HG02763 (cell line): Measurements from ENCODE around the gene OOSP1.
"Not testable (repeated sequence)": the region's sequence is repeated elsewhere in the genome, so short reads cannot be mapped to it uniquely, and the experiment has no call there.

ENCODE experiments used
- ATAC-seq: cut with Tn5 transposase; IDR thresholded peaks from one replicate; pipeline ENCODE4 v1.9.1; 2021; ENCODE audit warnings: mild to moderate bottlenecking, moderate library complexity; ENCODE audit not compliant: unreplicated experiment

Gene OOSP1

DNA sequence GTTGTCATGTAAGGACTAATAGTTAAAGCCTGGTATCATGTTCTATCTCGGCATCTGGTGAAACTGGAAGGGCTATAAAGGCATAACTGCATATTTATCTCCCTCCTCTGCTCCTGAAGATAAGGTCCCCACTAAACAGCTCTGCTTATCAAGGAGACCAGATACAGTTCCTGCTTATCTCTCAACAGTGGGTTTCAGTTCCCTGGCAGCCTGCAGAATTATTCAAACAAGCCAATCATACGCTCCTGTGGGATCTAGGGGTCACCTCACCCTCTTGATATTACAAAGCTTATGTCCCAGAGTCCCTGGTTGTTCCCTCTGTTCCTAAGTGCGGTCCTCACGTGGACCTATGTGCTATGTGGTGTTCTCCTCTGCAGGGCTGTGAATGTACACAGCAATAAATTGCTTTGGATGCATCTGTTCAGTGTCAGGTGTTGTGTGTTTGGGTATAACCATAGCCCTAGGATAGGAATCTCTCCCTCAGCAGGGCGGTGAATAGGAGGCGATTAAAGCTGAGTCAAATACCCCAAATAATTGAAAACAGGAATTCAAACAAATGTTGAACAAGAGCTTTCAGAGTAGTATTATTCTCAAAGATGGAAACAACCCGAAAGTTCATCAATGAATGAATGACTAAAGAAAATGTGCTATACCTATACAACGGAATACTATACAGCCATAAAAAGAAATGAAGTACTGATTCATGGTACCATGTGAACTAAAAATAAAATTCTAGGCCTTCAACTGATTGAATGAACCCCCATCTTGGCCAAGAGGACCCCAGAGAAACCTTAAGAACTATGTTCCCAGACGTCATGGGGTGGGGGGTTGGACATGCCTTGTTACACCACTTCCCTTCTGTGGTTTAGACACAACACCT, 22.5 kb downstream of the OOSP1 start:
- ATAC-seq = no peak

DNA sequence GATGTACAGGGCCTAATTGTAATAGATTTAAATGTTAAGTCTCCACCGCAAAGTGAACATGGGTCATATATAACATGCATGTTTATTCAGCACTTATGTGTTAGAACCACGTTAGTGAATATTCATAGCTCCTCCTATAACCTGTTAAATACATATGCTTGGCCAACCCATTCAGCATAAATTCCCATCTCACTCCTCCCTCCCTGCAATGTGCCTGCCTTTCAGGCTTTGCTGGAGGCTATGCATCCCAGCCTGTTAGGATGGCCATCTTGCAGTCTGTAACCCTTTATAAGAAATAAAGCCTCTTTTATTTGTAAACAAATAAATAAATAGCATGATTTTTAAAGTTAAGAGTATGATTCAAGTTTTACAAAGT, 23.9 kb downstream of the OOSP1 start:
- no peak for ATAC-seq

DNA sequence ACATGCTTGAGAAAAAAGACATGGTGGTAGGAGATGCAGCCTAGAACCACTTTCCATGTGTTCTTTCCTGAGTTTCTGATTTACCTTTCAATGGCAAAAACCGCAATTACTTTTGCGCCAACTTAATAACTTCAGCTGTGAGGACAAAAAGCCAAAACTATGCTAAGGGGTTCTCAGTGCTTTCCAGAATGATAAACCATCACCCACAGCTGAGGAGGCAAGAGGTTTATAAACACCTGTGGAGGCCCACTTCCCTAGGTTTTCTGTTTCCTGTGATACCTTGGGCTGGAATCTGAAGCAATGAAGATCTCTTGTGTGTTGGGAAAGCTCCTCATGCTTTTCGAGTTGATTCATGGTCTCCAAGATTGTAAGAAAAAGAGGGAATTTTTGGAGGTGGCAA, 25.5 kb downstream of the OOSP1 start, which contains the start of gene OOSP4A:
Gene OOSP4A (plus strand): TSS at position 301 of the 400 bp plus-strand sequence. CDS start 0 bp downstream, at position 301.
- ATAC-seq = no peak

DNA sequence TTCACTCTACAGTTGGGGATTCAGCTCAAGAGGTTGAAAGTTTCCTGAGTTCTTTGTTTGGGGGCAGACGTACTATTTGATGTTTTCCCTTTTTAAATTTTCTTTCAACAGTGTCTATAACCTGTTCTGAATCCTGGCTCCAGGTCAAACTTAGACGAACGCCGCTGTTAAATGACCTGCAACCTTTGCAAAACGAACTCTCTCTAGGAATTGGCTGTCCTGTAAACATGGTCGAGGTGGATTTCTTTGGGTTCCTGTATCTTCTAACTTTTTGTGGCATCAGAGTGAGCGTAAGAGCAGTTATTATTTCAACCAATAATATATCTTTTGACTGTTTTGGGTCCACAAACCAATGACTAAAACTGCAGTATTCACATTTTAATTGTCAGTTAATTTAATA, 27.2 kb downstream of the OOSP1 start:
- ATAC-seq = no peak

DNA sequence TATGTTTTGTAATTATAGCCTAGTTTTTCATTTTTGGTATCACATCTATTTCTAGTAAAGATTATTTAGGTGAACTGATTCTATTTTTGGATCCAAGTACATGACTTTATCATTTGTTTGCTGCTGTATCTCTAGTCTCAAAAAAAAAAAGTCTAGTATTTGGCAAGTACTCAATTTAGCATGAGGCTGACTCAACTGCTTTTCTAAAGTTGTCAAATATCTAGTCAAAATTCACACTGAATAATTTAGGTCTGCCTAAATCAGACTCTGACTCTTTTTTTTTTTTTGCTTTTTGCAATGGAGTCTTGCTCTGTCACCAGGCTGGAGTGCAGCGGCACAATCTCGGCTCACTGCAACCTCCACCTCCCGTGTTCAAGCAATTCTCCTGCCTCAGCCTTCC, 28.0 kb downstream of the OOSP1 start:
- ATAC-seq = no peak

DNA sequence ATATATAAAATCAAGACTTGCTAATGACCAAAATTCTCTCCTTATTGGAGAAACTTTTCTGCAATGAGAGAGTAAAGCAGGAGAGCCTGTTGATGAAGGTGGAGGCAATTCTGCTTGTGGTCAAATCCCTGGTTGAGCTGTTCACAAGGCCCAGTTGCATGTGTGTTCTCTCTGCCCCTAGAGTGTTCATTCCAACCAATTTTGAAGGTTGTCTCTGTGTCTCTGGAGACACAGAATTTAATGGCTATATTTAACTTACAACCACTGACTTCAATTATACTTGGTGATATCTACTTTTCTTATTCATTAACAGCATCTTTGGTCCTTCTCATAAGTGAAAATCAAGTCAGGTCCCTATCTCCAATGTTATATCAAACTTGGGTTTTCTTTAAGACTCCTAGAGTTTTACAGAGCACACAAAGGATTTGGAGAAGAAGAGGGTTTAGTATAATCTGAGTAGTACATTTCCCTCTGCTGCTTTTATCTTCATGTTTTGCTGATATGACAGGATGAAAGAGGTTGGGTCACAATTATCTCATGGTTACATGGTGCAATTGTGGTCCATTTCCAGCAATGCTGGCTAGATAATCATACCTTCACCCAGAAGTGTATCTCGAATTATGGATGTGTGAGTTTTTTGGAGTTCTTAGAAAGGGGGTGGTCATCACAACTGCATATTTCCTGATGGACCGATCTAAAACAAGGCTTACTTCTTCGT, 29.6 kb downstream of the OOSP1 start:
- ATAC-seq = no peak

DNA sequence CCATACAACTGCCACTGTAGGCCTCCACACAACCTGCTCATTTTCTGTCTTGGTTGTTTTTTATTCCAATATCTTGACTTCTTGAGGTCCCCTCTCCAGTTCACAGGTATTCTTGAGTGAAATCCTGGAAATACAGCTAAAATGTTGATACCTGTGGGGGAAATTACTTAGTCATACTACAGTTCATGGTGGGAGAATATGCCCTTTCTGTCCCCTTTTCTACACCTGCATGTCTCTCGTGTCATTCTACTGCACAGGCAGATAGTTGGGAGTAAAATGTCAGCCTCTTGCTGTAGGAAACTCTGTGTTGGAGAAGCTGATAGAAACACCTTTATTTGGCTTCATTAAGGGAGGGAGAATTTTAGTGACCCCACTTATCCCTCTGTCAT, 30.2 kb downstream of the OOSP1 start:
- ATAC-seq = no peak

DNA sequence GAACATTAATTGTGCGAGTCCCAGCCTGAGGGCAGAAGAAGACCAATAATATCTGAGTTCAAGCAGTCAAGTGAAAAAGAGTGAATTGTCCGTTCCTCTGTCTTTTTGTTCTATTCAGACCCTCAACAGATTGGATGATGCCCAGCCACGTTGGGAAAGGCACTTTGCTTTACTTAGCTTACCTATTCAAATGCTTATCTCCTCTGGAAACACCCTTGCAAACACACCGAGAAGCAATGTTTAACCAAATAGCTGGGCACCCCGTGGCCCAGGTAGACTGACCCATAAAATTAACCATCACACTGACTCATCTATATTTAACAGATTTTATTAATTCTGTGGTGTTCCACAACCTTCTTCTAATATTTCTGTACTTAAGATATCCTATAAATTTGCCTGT, 34.9 kb downstream of the OOSP1 start:
- no peak for ATAC-seq

DNA sequence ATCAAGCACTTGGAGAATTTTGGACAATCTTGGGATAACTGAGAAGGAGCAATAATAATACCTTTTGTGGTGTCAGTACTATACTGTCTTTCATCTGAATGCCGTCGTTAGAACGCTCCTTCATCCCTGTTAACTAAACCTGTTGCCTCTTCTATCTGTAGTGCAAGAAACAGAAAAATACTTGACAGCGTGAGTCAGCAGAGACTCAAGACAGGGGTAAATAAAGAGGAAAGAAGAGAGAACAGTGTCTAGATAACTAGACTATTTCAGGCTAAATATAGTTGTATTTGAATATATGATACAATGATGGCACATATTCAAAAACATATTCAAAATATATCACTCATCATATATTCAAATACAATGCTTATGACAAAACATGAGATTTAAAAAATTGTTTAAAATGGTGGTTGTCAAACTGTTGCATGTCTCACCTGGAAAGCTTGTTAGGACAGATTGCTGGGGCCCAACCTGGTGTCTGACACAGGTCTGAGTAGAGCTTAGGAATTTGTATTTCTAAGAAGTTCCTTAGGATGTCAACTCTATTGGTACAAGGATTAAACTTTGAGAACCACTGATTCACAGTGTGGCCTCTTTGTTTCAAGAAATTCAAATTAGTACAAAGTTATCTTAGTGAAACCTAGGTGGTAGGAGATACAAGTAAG, 43.0 kb downstream of the OOSP1 start:
- no peak for ATAC-seq

DNA sequence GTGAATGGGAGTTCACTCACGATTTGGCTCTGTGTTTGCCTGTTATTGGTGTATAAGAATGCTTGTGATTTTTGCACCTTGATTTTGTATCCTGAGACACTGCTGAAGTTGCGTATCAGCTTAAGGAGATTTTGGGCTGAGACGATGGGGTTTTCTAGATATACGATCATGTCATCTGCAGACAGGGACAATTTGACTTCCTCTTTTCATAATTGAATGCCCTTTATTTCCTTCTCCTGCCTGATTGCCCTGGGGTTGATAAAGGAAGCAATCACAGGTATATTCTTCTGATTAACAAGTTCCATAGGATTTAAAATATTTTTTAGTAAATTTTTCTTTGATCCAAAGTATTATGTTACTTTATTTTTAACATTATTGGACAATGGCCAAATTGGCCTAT, 43.8 kb downstream of the OOSP1 start:
- not testable (repeated sequence) for ATAC-seq

DNA sequence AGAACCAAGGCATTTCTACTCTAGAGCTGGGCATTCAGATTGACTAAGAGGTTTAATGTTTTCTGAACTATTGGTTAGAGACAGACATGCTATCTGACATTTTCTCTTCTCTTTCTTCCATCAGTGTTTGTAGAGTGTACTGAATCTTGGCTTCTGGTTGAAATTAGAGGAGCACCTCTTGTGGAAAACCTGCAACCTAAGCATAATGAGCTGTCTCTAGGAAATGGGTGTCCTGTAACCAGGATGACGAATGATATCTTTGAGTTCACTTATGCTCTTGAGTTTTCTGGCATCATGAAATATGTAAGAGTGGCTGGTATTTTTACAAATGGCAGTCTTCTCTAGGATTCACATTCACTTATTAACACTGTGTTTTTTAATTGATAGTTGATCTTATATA, 45.0 kb downstream of the OOSP1 start:
- no peak for ATAC-seq

DNA sequence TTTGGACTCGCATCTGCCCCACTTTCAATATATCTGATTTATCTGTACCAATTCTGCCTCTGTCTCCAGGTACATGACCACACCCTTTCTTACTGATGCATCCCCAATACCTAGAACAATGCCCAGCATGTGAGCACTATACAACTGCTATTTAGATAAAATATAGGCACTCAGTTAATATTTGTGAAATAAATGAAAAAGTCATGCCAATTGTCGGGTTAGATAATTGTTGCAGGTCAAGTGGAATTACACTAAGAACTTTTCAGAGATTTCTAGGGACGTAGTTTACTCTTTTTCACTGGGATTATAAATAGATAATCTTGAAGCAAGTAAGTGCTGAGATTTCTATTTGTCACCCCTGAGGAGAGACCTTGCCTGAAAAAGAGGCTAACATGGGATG, 46.1 kb downstream of the OOSP1 start:
- ATAC-seq = no peak

DNA sequence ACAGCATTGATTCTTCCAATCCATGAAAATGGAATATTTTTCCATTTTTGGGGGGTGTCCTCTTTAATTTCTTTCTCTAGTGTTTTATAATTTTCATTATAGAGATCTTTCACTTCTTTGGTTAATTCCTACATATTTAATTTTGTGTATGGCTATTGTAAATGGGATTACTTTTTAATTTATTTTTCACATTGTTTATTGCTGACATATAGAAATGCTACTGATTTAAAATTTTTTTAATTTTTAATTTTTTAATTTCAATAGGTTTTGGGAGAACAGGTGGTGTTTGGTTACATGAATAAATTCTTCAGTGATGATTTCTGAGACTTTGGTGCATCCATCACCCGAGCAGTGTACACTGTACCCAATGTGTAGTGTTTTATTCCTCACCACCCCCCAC, 52.2 kb downstream of the OOSP1 start:
- no peak for ATAC-seq

DNA sequence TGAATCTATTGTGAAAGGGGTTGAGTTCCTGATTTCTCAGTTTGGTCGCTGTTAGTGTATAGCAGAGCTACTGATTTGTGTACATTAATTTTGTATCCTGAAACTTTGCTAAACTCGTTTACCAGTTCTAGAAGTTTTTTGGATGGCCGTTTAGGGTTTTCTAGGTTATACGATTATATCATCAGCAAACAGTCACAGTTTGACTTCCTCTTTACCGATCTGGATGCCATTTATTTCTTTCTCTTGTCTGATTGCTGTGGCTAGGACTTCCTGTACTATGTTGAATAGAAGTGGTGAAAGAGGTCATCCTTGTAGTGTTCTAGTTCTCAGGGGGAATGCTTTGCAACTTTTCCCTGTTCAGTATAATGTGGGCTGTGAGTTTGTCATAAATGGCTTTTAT, 54.2 kb downstream of the OOSP1 start:
- ATAC-seq = no peak

DNA sequence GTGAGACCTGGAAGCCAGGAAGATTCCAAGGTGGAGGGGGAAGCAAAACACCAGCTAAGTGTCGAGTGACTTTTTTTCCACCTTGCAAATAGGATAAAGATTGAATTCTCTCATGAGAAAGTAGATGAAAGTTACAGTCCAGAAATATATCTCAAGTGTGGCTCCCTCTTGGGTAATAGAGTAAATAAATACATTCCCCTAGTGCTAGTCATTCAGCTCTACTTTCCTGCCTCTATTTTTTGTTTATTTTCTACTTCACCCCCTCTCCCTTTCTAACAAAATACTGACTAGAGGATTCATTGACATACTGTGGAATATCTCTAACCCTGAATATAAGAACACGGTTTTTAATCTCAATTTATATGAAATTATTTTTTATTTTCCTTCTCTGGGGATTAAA, 59.6 kb downstream of the OOSP1 start:
- no peak for ATAC-seq

DNA sequence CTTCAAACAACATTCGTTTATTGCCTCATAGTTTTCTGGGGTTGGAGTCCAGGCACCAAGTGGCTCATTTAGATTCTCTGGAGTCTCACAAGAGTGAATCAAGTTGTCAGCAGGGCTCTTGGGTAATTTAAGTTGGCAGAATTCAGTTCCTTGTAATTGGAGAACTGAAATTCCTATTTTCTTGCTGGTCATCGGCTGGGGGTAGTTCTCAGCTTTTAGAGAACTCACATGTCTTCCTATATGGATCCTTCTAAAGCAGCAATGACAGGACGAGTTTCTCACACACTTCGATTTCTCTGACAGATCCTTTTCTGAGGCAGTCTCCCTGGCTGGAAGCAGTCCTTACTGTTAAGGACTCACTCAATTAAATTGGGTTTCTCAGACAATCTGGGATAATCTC, 61.5 kb downstream of the OOSP1 start:
- no peak for ATAC-seq

DNA sequence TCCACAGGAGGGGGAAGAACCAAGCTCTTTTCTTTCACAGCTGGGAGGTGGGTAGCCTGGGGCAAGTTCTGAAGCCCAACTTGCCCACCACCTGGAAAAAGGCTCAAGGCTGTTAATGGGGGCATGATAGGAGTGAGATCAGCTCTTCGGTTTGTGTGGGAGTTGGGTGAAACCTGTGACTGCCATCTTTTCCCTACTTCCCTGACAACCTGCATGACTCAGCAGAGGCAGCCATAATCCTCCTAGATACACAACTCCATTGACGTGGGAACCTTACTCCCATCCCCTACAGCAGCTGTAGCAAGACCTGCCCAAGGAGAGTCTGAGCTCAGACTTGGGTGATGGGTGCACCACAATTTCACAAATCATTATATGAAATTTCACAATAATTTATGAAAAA, 65.5 kb downstream of the OOSP1 start:
- no peak for ATAC-seq

DNA sequence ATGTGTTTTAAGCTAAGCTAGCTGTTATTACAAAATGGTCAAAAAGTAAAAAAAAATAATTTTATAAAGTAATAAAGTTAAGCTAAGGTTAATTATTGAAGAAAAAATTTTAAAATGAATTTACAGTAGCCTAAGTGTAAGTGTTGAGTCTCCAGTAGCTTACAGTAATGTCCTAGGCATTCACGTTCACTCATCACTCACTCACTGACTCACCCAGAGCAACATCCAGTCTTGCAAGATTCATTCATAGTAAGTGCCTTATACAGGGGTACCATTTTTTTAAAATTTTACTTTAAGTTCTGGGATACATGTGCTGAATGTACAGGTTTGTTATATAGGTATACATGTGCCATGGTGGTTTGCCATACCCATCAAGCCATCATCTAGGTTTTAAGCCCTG, 67.1 kb downstream of the OOSP1 start:
- ATAC-seq = no peak
